Suprapubic skin (tissue), 3 donors: Measurements from ENCODE around the gene CYP26C1.

Experiments
- CTCF ChIP-seq, 2 donors: fragments of 200-600 bp in 1 of 2; fragments of 450-650 bp in 1 of 2; sonication (generic) in 1 of 2; IDR thresholded peaks; one replicate each; pipeline ENCODE4 v1.5.1; 2016 to 2019; ENCODE audit warnings: antibody characterized with exemption in 2 of 2, mild to moderate bottlenecking in 1 of 2, moderate library complexity in 1 of 2
- POLR2A ChIP-seq, 2 donors: fragments of 450-650 bp; IDR thresholded peaks; one replicate each; pipeline ENCODE4 v1.6.1; 2017; ENCODE audit warnings: antibody characterized with exemption in 2 of 2, mild to moderate bottlenecking in 2 of 2, moderate library complexity in 2 of 2

- TF ChIP-seq CTCF (IDR thresholded peaks at IDR 0.05) (no peak), POLR2A (IDR thresholded peaks at IDR 0.05) (no peak)
Observed at GRCh38 chr10:93061594-93062513, 1.3 kb downstream of the CYP26C1 start.
